GM21717 (cell line): Measurements from ENCODE around the gene XCR1.
"Not testable (repeated sequence)": the region's sequence is repeated elsewhere in the genome, so short reads cannot be mapped to it uniquely, and the experiment has no call there.

ENCODE experiments used
- ATAC-seq: cut with Tn5 transposase; IDR thresholded peaks from one replicate; pipeline ENCODE4 v1.9.1; 2021; ENCODE audit warnings: mild to moderate bottlenecking, moderate library complexity; ENCODE audit not compliant: unreplicated experiment

The XCR1 gene

DNA sequence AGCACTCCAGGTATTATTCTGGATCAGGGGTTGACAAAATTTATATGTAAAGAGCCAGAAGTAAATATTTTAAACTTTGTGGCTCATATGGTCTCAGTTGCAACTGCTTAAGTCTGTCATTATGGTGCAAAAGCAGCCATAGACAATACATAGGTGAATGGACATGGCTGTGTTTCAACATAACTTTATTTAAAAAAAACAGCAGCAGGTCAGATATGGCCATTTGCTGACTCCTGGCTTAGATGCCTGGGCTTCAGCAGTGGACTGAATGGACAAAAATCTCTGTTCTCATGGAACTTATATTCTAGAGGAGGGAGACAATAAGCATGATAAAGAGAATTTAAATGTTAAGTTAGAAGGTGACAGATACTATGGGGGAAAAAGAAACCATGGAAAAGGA, 20.0 kb downstream of the XCR1 start:
- no peak for ATAC-seq

DNA sequence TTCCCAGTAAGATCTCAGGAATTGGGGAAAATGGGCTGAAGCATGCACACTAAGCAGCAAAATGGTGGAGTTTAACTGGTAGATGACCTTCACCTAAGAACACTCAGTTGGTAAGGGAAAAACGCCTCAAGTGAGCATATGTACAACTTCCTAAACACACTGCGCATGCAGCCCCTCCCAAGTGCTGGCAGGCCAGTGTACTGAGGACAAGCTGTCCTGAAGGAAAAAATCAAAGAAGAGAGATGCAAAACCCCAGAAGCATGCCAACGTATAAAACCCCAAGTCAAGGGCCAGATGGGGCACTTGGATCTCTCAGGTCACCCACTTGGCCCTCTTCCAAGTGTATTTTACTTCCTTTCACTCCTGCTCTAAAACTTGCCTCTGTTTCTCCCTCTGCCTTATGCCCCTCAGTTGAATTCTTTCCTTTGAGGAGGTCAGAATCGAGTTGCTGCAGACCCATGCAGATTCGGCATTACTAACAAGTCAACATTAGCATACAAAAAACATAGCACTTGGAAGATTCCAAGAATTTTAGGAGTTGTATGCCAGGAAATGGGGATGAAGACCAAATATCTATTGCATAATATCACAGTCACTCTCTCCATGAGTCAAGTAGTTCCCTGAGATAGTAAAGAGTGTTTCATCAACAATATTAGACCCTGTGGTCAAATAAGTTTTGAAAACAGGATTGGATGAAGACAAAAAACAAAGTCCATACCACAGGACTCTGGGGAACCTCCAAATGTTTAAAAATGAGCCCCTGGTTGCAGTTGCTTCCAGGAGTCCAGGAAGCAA, 20.8 kb downstream of the XCR1 start:
- ATAC-seq, result no peak

DNA sequence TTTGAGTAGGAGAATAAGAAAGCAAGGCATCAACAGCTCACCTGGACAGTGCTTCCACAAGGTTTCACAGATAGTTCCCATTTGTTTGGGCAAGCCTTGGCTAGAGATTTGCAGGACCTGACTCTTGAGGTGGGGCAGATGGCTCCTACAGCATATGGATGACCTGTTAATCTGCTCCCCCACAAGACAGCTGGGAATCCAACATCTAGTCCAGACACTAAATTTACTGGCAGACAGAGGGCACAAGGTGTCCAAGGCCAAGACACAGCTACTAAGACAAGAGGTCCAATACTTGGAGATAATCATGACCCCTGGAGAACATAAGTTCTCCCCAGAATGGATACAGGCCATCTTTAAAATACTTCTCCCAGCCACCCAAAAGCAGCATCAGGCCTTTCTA, 23.6 kb downstream of the XCR1 start:
- not testable (repeated sequence) for ATAC-seq

DNA sequence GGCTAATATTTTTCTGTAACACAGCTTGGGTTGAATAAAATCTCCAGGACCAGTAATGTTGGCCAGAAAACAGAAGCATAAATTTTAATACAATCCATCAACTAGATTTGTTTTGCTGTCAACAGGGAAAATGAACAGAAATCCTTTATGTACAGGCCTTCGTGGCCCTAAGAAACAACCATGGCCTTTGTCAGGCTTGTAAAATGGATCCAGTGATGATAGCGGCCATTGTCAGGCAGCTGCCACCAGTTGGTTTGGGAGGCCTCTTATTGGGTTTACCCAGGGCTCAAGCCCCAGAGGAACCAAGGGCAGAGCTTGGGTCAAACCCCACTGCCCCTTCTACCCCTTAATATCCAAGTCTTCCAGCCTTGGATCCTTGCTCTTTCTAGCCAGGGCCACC, 26.1 kb downstream of the XCR1 start:
- no peak for ATAC-seq

DNA sequence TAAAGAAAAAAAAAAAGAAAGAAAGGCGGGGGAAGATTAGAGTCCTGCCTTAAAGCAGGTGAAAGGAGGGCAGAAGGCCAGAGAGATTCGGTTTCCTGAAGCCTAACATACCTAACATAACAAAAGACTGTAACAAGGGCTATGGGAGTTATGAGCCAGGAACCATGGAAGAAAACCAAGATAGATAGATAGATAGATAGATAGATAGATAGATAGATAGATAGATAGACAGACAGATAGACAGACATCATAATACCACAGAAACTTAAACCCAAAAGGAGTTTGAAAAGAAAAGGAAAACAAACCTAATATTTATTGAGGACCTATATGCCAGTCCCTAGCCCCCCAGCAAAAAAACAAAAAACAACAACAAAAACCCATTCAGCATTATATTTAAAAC, 29.3 kb downstream of the XCR1 start:
- ATAC-seq, result no peak

DNA sequence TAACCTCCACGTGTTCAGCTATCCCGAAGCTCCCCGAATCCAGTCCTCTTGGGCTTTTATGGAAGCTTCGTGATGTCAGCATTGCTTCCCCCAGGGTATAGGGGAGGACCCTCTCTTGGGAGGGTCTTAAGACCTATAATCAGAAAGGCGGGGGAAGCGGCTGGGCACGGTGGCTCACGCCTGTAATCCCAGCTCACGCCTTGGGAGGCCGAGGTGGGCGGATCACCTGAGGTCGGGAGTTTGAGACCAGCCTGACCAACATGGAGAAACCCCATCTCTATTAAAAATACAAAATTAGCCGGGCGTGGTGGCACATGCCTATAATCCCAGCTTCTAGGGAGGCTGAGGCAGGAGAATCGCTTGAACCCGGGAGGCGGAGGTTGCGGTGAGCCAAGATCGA, 29.8 kb downstream of the XCR1 start:
- ATAC-seq, result not testable (repeated sequence)

DNA sequence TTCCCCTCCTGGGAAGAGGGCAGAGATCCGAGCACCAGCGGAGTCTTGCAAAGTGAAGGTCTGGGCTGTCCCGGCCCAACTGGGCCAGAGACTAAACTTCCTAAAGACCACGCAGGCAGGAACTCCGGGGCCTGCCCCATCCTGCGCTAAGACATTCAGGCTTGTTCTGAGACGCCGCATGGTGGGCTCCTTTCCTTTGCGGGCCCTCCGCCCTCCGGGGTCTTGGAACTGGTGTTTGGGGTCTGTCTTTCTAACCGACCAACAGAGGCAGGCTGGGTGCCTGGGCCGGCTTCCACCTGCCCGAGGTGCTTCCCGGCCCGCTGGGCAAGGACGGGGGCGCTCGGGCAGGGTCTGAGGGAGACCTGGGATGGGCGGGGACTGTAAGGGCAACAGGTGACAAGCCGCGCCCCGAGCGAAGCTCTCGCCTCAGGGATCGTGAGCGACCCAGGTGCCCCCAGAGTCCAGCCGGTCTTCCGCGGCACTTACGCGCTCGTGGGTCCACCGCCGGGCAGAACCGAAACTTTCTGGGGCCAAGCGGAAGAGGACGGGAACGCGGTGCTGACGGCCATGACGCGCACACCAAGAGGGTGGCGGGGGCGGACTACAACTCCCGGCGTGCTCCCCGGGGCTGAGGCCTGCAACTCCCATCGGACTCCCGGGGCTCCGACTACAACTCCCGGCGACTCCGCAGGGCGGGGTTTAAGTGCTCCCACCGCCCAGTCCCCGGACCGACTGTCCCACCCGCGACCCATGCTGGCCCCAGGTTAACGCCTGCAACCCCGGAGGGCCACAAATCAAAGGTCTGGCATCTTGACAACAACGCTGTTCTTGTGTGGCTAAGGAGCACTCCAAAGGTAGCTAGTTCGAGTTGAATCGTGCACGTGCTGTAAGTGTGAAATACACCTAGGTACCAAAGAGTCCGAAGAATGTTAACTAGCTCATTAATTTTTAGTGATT, 31.8 kb downstream of the XCR1 start, which contains the start of gene FYCO1:
FYCO1 (minus strand) TSS at position 589 of the 957 bp plus-strand sequence. CDS start 10,914 bp downstream, outside the sequence.
- peak; percentile 88 for ATAC-seq

DNA sequence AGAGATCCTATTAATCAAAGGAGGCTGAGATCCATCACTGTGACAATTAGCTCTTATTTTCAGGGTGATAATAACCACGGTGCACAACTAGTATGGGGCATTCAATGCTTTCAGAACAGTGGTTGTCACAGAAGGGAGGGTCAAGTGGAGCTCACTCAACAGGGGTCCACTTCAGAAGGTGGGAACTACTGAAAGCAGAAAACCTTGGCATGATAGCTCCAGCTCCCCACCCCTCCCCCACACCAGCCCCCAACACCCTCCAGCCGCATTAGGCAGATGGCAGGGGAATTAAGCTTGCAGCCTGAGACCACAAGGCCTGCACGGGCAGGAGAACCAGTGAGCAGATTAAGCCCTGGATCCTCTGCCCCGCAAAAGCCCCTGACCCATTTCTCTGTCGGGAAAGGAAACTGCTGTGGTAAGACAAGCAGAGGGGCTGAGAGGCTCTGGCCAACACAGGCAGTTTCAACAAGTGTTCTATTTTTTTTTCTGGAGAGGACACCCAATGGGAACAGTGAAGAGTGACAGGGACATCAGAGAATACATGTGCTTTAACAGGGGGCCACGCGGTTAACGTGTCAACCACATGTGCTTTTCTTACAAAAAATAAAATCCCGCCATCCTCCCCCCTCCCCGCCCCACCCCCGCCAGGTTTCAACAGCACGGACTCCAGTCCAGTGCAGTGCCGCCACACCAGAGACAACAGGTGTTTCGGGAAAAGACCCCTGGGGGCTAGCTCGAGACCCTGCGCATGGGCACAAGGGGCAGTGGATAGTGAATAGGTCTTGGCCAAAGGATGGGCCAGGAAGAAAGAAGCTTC, 32.7 kb downstream of the XCR1 start:
- ATAC-seq, result peak; percentile 21

DNA sequence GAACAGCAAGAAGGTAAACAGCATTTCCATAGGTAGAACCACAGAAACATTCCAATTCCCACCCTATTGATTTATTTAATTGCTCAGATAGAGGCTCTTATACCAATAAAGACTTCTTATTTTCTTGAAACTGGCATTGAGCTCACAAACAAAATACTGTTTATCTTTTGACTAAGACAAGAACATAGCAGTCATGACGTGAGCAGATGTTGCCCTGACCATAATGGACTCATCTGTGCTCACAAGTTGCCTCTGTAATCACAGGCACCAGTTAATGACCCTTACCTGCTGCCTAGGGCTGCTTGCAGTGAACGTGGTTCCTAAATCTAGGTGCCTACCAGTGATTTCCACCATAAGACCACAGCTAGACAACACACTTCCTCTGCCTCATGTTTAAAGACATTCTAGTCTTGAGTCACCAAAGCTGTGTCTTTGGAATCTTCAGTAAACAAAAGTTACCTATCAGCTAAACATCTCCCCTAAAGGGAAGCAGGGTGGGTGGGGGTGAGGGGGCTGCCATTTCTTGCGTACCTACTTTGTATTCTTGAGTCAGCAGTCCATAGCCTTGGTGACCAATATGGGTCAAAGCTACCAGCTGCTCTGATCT, 33.8 kb downstream of the XCR1 start:
- no peak for ATAC-seq

DNA sequence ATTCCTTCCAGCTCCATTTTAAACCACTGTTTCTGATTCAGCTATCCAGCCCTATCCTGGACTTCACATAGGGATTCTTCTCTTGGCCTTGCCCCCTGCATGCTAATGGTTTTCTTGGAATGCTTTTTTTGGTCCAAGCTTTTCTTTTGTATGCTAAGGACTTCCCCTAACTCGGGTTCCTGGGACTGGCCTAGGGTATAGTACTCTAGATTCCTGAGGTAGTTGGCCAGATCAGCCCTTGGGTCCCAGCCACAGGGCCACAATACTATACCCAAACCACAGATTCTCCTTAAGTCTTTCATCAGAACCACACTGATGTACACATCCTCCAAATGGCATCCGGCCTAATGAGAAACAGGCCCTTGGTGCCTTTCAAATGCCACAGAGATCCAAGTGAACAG, 34.5 kb downstream of the XCR1 start:
- no peak for ATAC-seq

DNA sequence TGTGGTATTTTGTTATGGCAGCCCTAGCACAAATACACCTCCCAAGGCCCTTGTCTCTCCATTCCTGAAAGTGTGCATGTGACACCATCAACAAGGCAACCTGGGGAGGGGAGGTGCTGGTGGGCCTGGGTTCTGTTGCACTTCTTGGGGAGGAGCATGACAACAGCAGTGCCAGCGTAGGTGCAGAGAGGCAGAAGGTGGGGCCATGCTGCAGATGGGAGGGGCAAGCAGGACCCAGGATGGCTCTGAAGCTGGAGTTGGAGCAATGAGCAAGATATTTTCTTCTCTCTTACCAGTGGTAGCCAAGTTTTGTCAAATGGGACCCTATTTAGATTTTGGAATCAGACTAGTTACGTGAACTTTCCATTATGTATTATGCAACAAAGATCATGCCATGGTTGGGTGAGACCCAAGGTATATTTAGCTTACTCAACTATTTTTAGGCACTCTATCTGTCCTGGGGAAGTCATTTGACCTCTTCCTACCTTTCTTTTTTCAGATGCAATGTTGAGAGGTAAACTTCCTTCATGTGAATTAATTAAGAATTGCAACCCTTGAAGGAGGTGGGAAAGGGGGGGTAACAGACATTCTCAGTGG, 35.1 kb downstream of the XCR1 start:
- ATAC-seq, result no peak

DNA sequence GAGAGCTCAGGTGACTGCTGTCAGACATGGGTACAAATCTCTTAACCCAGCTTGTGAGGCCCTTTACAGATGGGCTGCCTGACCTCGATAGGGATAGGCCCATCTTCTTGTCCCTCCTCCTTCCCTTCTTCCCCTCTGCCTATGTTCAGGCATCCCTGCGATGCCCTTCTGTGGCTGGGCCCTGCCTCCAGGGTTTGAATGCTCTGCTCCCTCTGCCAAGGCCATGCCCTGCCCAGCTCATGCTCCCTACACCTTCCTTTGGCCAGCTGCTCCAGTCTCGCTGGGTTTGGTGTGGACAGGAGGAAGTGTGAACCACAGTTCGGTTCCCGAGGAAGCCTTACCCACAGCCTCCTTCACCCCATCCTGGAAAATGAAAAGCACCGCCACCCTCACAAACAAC, 35.9 kb downstream of the XCR1 start:
- no peak for ATAC-seq

DNA sequence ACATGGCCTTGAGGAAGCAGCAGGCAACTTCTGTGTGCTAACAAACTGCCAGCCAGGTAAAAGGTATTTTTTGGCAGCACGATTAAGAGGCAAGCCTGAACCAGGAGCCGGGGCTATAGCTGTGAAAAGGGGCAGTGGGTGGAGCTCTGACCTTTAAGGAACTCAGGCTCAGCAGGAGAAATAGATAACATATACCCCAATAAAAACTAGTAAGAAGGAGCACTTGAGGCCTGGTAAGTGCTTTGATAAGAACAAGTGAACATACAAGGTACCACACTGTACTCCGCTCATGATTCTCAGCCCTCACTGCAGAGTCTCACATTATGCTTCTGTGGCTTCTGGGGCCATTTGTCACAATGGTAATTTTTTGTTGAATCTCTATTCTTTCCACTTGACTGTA, 37.1 kb downstream of the XCR1 start:
- no peak for ATAC-seq

DNA sequence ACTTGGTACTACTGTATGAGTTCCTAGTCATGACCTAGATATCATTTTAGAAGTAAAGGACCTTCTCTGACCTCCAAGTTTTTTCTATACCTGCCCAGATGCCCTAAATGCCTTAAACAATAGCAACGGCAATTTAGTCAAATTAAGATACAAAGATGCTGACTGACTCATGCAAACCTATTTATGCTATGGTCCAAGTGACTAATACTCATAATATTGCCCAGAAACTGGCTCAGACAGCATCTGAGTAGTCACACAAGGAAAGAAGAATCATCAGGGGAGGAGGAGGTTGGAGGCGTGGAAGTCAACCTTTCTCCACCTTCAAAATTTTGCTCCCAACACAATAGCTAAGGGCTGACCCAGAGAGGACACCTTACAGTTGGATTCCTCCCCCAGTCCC, 38.5 kb downstream of the XCR1 start:
- ATAC-seq, result no peak

DNA sequence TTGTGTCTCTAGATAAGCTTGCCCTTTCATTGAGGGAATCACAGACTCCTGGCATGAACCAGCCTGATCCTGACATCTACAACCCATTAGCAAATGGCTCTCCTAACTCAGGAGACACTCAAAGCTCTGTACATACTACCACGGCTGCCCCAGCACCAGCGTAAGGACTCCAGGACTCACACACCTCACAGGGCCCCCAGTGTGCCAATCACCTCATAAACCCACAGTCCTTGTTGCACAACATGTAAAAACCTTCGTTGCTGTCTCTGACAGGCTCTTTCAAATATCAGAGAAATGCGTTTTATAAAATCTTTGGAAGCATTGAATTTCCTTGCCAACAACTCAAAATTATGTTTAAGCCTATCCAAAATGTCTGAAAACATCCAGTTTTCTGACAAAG, 38.9 kb downstream of the XCR1 start:
- ATAC-seq, result no peak

DNA sequence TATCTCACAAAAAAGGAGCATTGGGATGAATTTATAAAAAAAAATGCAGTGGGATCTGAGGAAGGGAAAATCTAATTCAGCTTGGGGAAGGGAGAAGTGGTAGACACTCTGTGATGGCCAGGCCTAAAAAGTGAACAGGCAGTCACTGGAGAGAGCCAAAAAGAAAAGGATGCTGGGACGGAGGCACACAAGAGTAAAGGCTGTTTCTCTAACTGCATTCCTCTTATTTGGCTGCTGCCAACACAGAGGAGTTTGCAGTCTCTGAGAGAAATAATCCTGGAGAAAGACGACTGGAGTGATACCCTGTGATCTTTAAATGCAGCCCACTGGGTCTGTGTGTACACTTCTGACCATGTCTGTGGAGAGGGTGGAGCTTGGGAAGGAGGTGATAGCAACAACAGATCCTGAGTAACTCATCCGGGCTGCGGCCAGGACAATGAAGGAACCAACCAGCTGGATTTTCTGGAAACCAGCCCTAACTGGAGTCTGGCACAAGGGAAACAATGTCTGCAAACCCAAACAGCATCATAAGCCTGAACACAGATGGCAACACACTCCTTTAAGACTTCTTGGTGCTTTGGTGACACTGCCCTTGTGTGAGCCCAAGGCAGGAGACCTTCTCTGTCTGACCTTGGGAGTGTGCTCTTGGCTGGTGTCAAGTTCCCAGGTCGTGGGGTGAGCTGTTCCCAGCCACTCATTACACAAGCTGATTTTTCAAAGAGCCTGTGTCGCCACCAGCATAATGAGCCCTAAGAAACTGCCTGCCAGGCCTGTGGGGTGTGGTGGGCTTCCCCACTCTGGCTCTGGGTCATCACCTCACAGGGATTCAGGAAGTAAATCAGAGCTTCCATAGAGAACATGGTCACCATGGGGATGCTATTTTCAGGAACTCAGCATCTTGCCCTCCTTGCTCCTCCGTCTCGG, 39.7 kb downstream of the XCR1 start:
- ATAC-seq, result no peak

DNA sequence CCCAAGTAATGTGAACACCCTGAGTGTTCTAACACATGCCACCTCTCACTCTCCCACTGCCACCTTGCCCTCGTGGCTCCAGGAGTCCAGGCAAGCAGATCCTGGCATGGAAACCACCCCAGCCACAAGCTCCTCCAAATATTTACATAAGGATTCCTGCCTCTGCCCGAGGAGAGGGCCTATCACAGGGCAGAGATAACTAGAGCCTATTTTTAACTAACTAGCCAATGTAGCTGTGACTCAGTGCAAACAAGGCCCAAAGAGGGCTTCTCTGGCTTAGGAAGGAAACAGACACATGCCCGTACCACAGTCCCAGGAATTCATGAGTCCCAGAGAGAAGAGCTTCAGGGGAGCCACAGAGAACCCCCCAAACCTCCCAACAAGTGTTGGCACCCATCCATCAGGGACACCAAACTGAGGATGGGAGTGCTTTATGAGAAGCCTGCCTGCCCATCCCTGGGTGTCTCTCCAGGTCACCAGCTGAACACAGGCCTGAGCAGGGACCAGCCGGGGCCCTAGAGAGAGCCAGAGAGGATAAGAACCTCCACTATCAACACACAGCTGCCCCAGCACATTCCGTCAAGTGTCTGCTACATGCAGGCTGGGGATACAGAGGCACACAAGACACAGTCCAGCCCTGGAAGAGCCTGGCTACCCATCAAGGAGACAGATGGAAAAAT, 40.8 kb downstream of the XCR1 start:
- ATAC-seq, result no peak

DNA sequence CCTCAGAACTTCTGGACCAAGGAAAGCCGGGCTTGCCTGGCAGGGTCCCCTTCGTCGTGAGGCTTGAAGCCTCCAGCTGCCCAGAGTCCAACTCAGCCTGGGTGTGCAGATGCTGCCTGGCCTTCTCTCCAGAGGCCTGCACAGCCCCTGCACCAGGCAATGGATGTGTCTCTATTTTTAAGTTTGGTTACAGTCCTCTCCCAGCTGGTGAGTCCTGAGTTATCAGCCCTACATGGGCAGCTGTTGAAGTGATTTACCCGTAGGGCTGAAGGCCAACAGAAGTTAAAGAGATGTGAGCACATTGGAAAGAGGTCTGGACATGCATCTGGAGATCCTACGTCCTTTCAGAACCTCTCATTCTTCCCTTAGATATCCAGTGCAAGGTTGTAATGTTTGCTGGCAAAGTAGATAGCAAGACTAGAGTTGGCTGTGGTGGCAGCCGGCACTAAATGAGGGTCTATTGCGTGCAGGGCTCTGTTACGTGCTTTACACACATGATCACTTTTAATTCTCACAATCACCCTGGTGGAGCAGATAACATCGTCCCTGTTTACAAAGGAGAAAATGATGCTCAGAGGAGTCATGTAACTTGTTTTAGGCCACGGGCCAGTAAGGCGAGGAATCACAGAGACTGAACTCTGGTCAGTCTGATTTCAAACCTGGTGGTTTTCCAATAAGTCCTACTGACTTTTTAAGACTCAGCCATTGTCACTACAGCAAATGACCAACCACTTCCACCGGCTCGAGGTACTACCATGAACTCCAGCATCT, 41.6 kb downstream of the XCR1 start:
- no peak for ATAC-seq
